ENCODE measurements around the gene PAK4. TPM values are rescaled to one million over a fixed set of nuclear protein-coding genes. Genes with fewer than 3 reads are reported as not detected.

Gene PAK4
- polyA plus RNA-seq, 1 experiment: 10.4 TPM

DNA sequence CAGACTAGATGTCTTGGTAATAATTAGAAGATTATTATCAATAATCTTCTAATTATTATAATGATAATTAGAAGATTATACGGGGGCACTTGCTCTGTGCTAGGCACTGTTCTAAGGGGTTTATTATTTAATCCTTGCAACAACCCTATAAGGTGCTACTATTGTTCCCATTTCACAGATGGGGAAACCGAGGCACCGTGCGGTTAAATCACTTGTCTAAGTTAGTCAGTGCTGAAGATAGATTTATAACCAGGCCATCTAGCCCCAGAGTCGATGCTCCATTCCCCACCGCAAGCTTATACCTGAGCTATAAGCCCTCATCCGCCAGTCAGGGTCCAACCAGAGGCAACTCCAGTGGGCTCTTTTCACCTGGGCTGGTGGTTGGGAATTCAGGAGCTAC lies 43.4 kb upstream of the PAK4 start:
- ChIA-PET CTCF (no interaction called here), POLR2A (no interaction called here)
- Histone ChIP-seq H3K4me3 (ENCODE audit: low read depth, low read length) (no peak overlapping the region), H3K9me3 (ENCODE audit: control insufficient read depth, insufficient read depth, low read length) (no peaks in the 10 kb centered on the region), H3K27me3 (ENCODE audit: control insufficient read depth, insufficient read depth, low read length) (peaks cover 31% of the 10 kb centered on the region), H3K27ac (ENCODE audit: low read depth, low read length) (no peak overlapping the region)
- no peak for DNase-seq (ENCODE audit: low read depth, low spot score)
- no peak for TF ChIP-seq CTCF (IDR thresholded peaks at IDR 0.05; ENCODE audit: low read depth, low read length)

DNA sequence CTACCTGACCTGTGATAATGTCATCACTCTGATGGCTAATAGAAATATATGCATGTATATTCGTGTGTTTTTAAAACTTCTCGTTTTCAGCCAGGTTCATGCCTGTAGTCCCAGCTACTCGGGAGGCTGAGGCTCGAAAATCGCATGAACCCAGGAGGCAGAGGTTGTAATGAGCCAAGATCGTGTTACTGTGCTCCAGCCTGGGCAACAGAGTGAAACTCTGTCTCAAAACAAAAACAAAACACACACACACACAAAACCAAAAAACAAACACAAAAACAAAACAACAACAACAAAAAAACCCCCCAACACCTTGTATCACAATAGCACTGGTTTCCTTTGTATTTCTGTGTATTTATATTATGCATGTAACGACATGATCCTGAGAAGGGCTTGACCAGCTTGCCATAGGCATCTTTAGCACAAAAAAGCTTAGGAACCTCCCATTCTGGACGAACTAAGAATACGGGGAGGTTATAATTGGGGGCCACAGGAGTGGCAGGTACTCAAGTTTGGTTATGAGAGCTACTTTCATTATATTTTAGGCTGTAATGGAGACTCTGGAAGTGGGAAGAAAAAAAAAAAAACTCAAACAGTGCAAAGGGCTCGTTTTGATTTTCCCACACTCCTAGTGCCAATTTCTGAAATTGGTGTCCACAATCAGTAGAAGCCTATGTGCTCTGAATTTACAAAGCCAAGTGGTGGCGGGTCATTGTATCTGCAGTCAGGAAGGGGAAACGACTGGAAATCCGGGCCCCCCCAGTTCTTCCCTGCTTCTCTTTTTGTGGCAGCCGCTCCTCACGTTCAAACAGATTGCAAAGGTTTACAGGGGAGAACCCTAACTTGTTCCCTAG lies 42.6 kb upstream of the PAK4 start:
- DNase-seq (ENCODE audit: low read depth, low spot score): no peak
- POLR2A ChIA-PET: no interaction called here
- TF ChIP-seq CTCF (IDR thresholded peaks at IDR 0.05; ENCODE audit: low read depth, low read length): no peak

DNA sequence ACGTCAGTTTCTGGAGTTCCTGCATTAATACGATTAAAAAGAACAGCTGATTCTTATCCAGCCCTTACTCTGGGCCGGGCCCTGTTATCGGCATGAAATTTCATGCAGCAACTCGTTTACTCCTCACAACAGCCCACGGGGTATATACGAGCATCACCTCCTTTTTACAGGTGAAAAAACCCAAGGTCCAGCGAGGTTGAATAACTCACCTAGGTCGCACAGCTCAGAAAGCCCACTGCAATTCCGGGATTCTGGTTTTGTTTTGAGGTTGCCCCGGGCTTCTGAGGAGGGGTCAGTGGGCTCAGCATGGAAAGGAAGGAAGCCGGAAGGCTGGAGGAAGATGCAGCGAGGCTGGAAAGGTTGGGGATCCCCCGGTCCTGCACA lies 42.0 kb upstream of the PAK4 start:
- Histone ChIP-seq H3K27ac (ENCODE audit: low read depth, low read length) (no peak overlapping the region), H3K27me3 (ENCODE audit: control insufficient read depth, insufficient read depth, low read length) (peaks cover 31% of the 10 kb centered on the region), H3K4me3 (ENCODE audit: low read depth, low read length) (peak overlapping the region; percentile 41), H3K9me3 (ENCODE audit: control insufficient read depth, insufficient read depth, low read length) (no peaks in the 10 kb centered on the region)
- no peak for TF ChIP-seq CTCF (IDR thresholded peaks at IDR 0.05; ENCODE audit: low read depth, low read length)
- no peak for DNase-seq (ENCODE audit: low read depth, low spot score)
- ChIA-PET CTCF (interaction anchor here (2.2 kb wide), 1 partner anchor 27 kb away, joined by 7 read pairs; no protein-coding TSS in a partner anchor), POLR2A (no interaction called here)

More for the DNA sequence above, 42.6 kb upstream of the PAK4 start:
- CTCF ChIA-PET: interaction anchor here (0.6 to 2.2 kb wide), 2 partner anchors 27 to 603 kb away, joined by 4 to 7 read pairs; no protein-coding TSS in a partner anchor
- no peak overlapping the region for H3K27ac ChIP-seq (ENCODE audit: low read depth, low read length)
- H3K4me3 ChIP-seq (ENCODE audit: low read depth, low read length): no peak overlapping the region
- H3K9me3 ChIP-seq (ENCODE audit: control insufficient read depth, insufficient read depth, low read length): no peaks in the 10 kb centered on the region
- peaks cover 31% of the 10 kb centered on the region for H3K27me3 ChIP-seq (ENCODE audit: control insufficient read depth, insufficient read depth, low read length)

GRCh38 chr19:39083983-39084731 lies 41.4 kb upstream of the PAK4 start, which contains the start of gene ACP7:
Gene ACP7, plus strand, starts transcription at chr19:39084368. Its CDS starts 902 bp downstream, at chr19:39085270.
- no peak for TF ChIP-seq CTCF (IDR thresholded peaks at IDR 0.05; ENCODE audit: low read depth, low read length)
- CTCF ChIA-PET: interaction anchor here (2.2 kb wide), 1 partner anchor 26 kb away, joined by 7 read pairs; no protein-coding TSS in a partner anchor
- POLR2A ChIA-PET: no interaction called here
- Histone ChIP-seq H3K27ac (ENCODE audit: low read depth, low read length) (no peak within 1 kb of the TSS), H3K9me3 (ENCODE audit: control insufficient read depth, insufficient read depth, low read length) (no peaks in the 10 kb centered on the region), H3K27me3 (ENCODE audit: control insufficient read depth, insufficient read depth, low read length) (peaks cover 31% of the 10 kb centered on the region), H3K4me3 (ENCODE audit: low read depth, low read length) (peak within 1 kb of the TSS; percentile 41)
- DNase-seq (ENCODE audit: low read depth, low spot score): no peak

DNA sequence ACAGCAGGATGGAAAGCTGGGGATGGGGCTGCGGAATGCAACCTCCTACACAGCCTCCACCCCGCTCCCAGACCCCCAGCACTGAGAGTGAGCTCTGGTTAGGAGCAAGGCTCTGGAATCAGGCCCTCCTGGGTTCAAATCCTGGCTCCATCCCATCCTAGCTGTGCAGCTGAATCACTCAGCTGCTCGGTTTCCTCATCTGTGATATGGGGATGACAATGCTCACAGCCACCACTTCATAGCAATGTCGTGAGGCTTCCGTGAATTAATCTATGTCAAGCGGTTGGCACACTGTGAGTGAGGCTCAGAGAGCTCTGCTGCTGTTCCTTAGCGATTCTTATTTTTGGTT lies 40.9 kb upstream of the PAK4 start:
- H3K4me3 ChIP-seq (ENCODE audit: low read depth, low read length): no peak overlapping the region
- H3K27me3 ChIP-seq (ENCODE audit: control insufficient read depth, insufficient read depth, low read length): peaks cover 34% of the 10 kb centered on the region
- no peaks in the 10 kb centered on the region for H3K9me3 ChIP-seq (ENCODE audit: control insufficient read depth, insufficient read depth, low read length)
- H3K27ac ChIP-seq (ENCODE audit: low read depth, low read length): no peak overlapping the region
- DNase-seq (ENCODE audit: low read depth, low spot score): no peak
- ChIA-PET CTCF (interaction anchor here (2.2 kb wide), 1 partner anchor 25 kb away, joined by 7 read pairs; no protein-coding TSS in a partner anchor), POLR2A (no interaction called here)
- no peak for TF ChIP-seq CTCF (IDR thresholded peaks at IDR 0.05; ENCODE audit: low read depth, low read length)

Measured in AG04450 (cell line).